Stimulated activated CD8-positive, alpha-beta memory T cell treated with anti-CD3 and anti-CD28 coated beads, Interleukin-12 subunit alpha, Interleukin-12 subunit beta, amount 100 ng/mL, for 1 hour (primary cell): Measurements from ENCODE around the gene XPNPEP2.

ENCODE experiments used
- DNase-seq: peaks from one replicate; pipeline ENCODE4 v3.0.0-alpha.2; 2020; ENCODE audit warnings: low read depth

Gene XPNPEP2

DNA sequence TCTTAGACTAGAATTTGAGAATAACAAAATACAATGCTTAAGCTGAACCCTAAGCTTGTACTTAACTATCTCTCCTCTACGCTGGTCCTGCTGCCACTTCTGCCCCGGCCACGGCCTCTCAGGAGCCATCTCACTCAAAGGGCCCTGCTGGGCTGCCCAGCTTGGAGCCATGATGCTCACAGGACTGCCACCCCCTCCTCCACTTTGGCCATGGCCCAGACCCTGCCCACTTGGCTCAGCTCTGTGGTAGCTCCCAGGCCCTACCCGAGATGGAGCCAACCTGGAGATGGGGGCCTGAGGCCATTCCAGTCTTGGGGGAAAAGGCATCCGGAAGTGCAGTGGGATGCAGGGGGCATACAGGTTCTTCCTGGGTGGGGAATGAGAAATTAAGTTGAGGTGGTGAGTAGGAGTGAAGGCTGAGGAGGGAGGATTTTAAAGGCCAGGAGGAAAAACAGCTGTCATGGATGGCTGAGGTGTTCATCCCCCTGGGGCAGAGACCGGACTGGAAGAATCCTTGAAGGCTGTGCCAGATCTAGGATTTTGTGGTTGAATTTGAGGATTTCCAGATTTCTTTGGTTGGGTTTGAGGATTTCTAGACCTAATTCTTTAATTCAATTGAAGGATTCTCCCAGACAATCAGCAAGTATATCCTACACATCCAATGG is 41.8 kb downstream of the XPNPEP2 start:
- no peak for DNase-seq

DNA sequence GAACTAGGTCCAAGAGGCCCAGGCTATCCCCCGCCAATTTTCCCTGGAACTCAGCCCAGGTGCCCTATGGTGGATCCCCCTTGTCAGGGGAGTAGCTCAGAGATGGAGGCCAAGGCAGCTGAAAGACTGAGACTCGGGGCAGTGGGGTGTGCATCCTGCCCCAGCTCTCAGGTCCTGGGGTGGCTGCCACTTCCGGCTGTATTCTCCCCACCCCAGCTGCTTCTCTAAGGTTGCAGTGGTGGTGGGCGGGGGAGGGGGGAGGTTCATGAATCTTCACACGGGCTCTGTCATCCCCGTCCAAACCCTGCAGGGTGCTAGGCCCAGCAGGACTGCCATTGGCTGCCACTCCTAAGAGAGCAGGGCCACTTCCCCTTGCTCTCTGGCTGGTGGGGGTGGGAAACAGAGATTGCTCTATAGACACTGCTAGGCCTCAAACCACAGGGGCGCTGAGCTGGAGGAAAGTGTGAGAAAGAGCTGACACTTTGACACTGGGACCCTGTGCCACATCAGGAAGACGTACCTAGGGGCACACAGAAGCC is 42.4 kb downstream of the XPNPEP2 start:
- DNase-seq, result peak; percentile 61

DNA sequence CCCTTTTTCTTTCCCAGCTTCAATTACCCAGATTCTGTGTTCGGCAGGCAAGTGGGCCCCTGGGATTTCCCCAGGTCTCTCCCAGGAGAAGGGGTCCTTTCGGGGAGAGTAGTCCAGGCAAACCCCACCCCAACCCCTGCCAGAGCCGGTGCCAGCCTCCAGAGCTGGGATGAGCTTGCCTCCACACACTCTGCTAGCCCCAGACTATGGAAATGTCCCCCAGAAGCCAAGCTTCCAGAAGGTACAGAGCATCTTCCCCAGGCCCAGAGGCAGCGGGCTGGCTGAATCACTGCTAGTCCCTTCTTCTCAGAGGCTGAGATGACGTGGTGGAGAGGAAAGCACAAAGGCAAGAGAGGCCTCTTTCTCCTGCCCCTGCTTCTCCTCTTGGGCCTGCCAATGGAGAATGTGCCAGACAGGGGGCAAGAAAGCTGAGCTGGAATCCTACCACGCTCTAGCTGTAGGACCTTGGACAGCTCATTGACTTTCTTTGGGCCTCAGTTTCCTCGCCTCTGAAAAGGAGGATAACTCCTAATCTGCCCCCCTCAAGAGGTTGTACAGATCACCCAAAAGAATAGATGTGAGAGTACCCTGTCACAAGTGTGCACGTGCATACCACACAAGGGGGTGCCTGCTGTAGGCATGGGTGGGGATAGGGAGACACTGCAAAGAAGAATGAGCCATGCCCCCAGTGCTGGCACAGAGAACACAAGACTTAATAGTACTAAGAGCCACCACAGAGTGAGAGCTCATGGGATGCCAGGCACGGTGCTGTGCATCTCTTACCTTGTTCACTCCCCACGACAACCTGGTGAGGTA is 43.1 kb downstream of the XPNPEP2 start:
- no peak for DNase-seq

DNA sequence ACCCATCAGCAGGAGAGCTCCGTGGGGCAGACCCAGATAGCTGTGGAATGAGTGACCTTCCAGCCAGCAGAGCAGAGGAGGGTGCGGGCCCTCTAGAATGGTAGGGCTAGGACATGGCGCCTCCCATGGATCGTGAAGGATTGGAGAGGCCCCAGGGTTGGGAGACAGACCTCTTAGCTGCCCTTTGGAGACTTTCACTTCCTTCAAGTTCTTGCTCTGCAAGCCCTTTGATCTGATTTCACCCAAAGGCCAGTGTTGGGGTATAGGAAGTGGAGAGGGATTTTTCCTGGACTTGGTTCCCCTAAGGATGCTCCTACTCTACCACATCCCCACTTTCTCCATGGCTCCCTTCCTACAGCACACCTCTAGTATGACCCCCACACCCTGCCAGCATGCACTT is 43.9 kb downstream of the XPNPEP2 start:
- no peak for DNase-seq

DNA sequence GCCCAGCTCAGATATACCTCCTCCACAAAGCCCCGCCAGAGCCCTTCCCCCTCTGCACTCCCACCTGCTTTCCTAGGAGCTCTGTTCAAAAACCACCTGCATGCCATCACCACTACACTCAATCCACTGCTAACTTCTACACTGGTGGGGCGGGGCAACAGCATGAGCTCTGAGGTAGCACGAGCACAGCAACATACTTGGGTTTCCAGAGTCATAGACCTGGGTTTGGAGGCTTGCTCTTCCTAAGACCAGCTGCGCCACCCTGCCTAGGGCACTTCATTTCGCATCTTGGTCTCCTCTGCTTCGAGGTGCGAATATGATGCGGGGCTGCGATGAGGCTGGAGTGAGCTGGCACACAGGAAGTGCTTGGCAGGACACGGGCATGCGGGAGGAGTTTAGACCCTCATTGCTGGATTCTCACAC is 44.5 kb downstream of the XPNPEP2 start:
- DNase-seq, result no peak

DNA sequence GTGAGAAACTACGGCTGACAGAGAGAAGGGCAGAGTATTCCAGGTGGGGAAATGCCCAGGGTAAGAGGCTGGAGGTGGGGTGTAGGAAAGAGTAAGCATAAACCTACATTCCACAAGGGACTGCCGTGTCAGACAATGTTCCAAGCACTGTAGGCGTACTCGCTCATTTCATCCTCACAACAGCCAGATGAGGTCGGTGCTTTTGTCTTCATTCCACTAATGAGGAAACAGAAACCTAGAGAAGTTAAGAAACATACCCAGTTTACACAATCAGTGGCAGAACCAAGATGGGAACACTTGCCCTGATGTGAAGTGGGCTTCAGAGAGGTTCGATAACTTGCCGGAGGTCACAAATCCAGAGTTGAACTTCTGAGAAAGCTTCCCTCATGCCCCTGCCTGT is 45.6 kb downstream of the XPNPEP2 start:
- no peak for DNase-seq

DNA sequence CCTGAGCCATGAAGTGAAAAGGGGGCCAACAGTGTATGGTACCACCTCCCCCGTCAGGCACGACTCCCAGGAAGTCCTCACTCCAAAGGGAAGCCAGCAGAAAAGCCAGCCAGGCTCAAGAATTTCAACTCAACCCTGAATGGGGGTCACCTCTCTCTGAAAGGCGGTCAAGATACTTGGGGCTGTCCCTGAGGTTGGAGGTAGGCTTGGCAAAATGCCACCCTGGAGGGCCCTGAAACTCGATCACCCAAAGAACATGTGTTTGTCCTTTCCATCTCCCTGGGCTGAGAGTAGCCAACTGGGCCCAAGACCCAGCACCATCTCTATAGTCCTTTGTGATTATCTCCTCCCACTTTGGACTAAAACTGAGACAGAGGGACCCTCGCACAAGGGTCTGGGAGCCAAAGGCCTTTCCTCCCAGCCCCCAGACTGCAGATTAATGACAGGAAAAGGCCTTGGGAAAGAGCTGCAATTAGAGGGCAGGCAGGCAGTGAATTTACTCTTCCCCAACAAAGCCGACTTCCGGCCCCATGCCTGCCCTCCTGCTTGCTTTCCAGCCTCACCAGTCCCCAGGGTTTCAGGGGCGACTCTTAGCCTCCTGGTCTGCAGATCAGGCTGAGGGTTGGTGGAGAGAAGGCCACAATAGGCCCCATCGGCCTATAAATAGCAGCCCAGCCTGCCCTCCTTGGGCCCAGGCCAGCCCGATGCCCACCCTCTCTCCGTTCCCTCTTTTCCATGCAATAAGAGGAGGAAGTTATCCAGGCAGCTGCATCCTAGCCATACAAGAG is 46.6 kb downstream of the XPNPEP2 start:
- no peak for DNase-seq

DNA sequence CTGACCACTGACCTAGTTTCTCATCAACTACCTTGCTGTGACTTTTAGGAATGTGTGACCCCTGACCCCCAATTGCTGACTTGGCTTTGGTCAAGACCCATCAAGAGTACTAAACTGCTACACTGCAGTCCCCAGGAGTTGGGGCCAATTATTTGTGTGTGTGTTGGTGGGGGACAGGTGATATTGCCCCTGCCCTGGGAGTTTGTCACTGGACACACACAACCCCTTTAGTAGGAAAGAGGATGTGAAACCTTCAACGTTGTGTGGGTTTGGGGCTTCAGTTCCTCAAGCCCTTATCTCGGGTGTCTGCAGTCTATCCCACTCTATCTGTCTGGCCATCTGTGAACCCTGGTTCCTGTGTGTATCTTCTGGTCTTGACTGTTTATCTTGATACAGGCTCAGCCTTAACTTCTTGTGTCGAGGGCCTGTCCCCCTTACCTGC is 47.5 kb downstream of the XPNPEP2 start:
- DNase-seq, result no peak

DNA sequence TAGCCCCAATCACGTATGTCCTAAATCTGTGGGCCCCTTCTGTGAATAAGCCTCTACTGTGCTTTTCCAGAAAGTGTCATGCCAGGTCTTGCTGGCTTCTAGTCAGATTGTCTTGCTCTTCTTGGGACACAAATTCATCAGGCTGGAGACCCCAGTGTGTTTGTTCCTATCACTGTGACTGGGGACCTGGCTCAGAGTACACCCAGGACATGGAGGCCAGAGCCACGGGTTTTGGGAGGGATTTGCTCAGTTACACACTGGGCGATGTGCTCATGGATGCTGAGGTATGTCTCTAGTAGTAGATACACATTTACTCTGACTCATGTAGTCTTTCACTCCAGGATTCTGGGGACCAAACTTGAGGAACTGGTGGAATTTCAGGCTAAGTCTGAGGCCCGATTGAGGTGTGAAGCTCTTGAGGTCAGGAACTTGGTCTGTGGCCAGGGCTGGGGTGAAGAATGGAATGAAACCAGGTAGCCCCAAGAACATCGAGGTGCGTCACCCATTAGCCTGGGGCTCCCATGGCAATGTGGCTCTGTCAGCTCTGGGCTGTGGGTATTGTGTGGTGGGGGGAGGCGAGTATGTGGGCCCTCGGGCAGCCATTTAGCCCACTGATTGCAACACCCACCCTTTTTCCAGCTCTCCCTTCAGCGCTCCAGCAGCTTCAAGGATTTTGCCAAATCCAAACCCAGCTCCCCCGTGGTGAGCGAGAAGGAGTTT is 48.7 kb downstream of the XPNPEP2 start:
- no peak for DNase-seq

DNA sequence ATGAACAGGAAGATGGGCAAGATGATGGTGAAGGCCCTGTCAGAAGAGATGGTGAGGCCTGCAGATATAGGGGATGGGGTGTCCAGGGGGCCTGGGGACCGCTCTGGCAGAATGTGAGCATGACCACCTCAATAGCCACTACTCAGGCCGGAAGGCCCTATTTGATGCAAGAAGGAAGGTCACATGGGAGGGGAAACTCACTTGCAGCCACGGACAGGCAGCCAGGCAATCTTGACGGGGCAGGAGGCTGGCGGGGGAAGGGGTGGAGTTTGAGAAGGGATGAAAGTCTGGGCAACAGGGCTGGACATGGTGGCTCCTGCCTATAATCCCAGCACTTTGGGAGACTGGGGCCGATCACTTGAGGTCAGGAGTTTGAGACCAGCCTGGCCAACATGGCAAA is 49.7 kb downstream of the XPNPEP2 start:
- no peak for DNase-seq

DNA sequence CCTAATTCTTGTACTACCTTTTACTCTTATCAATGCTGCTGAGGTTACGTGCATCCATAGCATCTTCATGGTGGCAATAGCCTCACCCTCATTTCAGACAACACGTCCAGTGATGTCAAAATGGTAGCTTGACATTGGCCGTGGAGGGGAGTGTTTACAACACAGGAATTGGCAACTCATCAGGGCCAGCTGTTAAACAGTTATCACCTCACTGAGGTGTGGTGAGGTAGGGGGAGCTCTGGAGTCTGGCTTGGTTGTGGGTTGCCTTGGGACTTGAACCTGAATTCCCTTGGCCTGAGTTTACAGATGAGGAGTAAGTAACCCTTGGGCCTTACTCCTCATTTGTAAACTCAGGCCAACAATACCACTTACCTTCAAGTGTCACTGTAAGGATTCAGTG is 51.4 kb downstream of the XPNPEP2 start:
- DNase-seq, result no peak

DNA sequence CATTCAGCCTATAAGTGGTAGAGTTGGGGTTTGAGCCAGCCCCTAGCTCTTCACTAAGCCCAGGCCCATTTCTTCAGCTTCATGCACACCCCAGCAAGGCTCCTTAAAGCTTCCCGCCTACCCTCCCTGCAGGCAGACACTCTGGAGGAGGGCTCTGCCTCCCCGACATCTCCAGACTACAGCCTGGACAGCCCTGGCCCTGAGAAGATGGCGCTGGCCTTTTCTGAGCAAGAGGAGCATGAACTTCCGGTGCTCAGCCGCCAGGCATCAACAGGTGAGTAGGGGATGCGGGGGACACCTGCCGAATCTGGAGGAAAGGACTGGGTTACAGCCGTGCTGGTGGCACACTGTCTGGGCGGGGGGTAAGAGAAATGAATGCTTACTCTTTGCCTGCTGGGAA is 52.0 kb downstream of the XPNPEP2 start:
- no peak for DNase-seq

DNA sequence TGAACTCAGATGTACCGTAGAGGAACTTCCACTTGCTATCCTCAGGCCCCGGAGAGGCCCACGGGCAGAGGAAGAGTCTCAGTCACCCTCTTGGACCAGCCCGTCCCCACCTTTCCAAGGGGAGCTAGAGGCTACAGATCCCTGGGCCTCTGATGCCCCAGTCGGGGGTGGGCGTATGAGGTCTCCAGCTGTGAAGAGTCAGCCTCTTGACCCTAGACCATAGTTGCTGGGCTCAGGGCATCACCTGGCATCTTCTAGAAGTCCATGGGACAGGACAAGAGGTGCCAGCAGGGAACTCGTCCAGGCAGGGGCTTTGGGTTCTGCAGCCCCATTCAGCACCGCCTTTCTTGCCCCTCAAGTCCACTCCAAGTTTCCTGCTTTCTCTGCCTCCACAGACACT is 52.6 kb downstream of the XPNPEP2 start:
- DNase-seq, result no peak

DNA sequence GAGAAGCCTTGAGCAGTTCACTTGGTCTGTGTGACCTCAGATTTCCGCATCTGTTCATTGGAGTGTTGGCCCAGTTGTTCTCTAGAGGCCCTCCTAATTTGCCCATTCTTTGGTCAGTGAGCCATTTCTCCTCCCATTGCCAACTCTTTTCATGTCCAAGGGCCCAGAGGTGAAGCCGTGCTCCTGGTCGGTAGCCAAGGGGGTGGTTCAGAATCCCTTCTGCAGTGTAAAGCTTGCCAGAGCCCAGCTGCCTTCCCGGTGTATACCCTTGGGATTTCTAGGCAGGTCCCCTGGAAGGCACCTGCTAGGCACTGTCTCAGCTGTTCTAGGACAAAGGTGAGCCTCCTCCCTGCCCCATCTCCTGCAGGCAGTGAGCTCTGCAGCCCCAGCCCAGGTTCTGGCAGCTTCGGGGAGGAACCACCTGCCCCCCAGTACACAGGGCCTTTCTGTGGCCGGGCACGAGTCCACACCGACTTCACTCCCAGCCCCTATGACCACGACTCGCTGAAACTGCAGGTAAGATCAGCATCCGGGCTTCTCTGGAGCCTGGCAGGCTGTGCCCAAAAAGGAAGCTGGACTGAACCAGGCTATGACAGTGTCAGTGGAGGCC is 53.3 kb downstream of the XPNPEP2 start:
- no peak for DNase-seq

DNA sequence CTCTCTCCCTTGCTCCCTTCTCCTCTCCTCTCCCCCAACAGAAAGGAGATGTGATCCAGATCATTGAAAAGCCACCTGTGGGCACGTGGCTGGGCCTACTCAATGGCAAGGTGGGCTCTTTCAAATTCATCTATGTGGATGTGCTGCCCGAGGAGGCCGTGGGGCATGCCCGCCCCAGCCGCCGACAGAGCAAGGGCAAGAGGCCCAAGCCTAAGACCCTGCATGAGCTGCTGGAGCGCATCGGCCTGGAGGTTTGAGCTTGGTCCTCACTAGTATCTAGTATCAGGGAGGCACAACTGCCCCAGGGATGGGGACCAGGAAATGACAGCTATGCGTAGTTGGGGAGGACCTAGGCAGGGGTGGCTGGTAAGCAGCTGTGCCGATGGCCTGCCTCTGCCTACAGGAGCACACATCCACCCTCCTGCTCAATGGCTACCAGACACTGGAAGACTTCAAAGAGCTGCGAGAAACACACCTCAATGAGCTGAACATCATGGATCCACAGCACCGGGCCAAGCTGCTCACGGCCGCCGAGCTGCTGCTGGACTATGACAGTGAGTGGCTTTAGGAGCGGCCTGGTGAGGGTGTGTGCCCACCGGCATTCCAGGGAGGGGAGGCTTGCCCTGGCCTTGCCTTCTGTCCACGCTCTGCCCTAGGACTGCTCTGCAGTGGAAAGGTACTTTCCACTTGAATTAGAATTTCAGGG is 54.0 kb downstream of the XPNPEP2 start:
- no peak for DNase-seq

DNA sequence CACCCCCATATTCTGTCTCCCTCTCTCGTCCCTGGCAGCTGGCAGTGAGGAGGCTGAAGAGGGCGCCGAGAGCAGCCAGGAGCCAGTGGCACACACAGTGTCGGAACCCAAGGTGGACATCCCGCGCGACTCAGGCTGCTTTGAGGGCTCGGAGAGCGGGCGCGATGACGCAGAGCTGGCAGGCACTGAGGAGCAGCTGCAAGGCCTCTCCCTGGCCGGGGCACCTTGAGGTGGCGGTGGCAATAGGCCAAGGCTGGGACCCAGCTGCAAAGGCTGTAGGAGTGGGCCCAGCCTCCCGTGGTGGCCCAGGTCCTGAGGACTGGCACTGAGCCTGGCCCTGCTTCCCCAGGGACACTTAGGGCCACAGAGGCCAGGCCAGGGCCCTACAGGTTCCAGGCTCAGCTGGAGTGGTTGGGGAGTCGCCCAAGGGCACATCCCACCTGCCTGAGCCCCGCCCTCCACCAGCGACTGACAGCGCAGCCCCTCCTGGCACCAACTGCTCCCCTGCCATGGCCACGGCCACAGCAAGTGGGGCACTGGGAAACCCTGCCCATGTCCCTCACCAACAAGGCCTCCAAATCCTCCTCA is 54.9 kb downstream of the XPNPEP2 start:
- no peak for DNase-seq

DNA sequence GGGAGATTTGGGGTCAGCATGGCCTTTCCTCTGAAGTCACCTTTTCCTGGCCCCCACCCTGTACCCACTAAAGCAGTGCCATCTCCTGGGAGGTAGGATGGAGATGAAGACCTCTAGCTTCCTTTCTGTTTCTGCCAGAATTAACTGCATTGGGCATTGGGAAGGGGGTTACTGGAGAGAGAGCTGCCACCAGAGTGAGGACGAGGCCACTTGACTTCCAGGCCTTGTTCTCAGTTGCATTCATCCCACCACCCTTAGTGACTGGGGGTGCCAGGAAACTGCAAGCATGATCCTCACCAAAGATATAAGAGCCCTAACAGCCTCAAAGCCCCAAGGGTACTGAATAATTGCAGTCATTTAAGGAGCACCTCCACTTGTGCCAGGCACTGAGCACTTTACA is 56.8 kb downstream of the XPNPEP2 start:
- DNase-seq, result no peak

DNA sequence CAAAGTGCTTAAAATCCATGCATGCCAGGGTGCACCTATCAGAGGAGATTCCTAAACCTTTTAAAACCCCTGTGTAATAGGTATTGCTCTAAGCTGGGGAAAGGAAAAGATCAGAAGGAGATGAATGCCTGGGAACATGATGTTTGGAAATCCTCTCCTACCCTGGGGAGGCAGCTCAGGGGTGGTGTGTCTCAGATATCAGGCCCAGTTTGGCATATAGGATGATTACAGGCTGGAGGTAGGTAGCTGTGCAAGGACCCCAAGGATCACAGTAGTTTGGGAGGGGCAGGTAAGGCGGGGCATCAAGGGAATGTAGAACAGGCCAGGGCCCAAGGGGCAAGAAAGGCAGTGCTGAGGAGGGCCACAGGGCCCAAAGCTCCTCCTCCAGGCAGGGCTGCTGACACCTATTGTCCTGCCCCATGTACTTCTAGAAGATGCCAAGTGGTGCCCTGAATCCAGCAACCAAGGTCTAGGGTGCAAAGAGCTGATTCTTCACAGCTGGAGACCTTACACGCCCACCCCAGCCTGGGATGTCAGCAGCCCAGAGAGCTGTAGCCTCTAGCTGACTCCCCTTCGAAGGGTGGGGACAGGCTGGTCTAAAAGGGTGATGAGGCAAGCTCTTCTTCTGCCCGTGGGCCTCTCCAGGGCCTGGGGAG is 58.6 kb downstream of the XPNPEP2 start:
- no peak for DNase-seq

DNA sequence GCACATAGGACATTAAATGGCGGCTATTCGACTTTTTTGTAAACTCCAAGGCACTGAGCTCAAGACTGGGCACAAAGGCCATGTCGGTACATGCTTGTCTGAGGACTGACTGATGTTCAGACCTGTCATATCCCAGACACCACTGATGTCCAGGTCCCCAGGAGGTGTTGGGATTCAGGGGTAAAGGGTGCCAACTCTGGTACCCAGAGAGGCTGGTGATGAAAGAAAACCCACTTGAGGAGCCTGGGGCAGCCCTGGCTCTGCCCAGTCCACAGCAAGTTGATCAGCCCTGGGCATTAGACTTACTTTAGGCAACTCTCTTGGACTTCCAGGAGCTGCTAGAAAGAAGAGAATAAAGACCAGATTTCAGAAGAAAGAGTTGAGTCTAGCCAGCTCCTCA is 59.7 kb downstream of the XPNPEP2 start:
- no peak for DNase-seq

DNA sequence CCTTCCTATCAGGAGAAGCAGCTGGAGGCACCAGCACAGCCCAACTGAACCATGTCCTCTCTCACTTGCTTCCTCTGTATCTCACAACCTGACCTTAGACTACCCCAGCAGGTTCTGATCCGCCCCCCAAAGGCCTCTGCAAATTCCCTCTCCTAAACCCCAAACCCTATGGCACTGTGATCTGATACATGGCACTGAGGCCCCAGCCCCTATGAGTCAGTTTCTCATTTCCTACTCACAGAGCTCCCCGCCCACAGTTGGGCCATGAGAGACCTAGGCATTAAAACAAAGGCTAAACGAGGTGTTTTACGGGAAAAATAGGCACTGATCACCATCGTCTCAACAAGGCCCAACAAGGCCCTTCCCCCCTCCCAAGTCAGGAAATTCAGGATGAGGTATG is 60.1 kb downstream of the XPNPEP2 start:
- no peak for DNase-seq
